Stimulated activated CD4-positive, alpha-beta T cell treated with anti-CD3 and anti-CD28 coated beads, Interleukin-2, amount 100 ng/mL, for 48 hours (primary cell): ENCODE results near the gene TXNDC2.

Experiments used
- DNase-seq, 2 donors: peaks; one replicate each; pipeline ENCODE4 v3.0.0-alpha.2; 2020

Gene TXNDC2

GRCh38 chr18:9861157-9861556 lies 24.6 kb upstream of the TXNDC2 start:
- DNase-seq, result no peak

GRCh38 chr18:9861933-9862332 lies 23.8 kb upstream of the TXNDC2 start:
- peak in 1 of 2 donors; percentile 7 for DNase-seq

DNA sequence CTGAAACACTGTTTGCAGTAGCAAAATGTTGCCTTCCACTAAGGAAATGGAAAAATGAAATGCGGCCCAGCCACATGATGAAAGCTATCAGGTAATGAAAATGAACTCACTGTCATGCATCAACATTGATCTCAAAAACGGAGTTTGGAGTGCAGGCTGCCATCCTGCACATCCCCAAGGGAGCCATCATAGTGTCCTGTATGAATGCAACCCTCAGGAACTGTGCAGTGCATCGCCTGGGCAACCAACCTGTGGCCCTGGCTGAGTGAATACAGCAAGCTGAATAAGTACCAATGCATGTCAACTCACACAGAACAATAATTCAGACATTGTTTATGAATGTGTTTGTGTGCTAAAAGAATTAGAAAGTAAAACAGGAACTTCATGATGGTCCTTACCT lies 23.1 kb upstream of the TXNDC2 start:
- no peak for DNase-seq

DNA sequence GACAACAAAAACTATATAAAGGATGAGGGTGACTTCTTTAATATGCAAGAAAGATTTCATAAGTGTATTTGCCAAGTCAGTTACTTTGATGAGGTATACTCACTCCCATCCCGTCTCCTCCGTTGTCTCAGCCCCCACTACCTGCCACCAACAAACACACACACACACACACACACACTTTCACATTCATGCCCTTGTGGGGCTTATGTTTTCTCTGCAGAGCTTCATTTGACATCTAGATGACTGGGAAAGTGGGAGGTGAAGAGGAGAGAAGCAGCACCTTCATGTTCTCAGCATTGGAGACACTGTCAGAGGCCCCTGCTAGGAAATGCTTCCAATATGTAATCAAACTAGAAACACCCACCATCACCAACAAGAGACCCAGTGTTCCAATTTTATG lies 22.5 kb upstream of the TXNDC2 start:
- DNase-seq, result no peak

- no peak for DNase-seq
Measured at GRCh38 chr18:9865764-9866490, 19.8 kb upstream of the TXNDC2 start.

DNA sequence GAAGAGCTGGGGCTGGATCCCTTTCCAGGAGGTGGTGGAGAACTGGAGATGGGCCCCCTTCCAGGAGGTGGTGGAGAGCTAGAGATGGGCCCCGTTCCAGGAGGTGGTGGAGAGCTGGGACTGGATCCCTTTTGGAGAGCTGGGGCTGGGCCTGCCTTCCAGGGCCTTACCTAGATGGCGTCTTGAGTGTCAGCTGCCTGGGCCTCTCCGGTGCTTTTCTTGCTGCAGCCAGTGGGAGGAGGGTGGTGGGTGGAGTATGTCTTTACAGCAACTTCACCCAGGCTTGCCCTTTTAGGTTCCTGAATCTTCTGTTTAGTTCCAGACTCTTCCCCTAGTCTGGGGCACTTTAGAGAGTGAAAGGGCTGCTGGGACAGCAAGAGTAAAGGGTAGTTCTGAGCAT lies 19.1 kb upstream of the TXNDC2 start:
- no peak for DNase-seq

- DNase-seq, result no peak
Measured at GRCh38 chr18:9867071-9867594, 18.6 kb upstream of the TXNDC2 start.

GRCh38 chr18:9868857-9869714 lies 16.7 kb upstream of the TXNDC2 start:
- no peak for DNase-seq

DNA sequence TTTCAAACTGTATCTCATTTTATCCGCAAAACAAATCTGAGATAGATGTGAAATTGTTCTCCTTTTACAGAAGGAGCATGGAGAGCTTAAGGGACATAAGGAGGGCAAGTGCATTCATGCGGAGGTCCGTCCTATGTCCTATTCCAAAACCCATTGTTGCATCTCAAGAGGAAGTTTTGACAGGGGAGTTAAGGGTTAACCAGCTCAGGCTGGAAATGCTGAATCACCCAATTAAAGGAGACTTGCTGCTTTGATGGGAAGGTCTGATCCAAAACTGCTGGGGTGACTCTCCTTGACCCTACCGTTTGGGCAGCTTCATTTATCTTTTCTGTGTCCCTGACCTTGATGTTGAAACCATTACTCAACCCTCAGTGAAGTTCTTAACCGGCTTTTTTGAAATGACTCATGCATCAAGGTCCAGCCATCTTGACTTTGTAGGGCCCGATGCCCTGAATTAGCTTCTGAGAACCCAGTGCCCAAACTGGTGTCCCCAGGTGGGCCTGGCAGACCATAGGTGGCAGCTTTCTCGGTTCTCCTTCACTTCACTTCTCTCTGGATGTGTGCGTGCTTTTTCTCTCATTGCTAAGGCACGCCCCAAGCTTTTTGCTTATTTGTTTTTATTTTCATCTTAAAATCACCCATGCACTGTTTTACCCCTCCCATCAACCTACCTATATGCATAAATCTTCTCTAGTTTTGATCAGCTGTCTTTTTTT lies 15.9 kb upstream of the TXNDC2 start:
- DNase-seq, result no peak

DNA sequence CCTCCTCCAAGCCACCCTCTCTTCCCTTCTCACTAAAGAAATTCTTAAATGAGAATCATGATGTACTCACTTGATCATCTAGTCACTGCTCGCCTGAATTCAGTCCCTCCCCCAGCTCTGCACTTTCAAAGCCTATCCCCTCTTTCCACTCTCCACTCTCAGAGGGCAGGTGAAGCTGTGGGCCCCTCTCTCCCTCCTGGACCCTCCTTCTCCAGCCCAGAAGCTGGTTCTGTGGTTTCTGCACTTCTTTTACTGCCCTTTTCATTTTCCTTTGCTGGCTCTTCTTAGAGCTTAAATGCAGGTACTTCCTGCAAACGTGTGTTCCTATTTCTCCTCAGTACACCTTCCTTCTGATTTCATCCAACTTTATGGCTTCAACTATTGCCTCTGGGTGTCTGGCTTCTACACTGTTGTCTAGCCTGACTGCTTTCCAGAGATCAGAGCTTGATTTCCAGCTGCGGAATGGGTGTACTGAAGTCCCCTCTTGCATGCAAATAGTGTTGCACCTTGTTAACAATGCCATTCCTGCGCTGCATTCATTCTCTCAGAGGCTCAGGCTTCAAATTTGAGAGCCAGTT lies 15.3 kb upstream of the TXNDC2 start:
- no peak for DNase-seq

DNA sequence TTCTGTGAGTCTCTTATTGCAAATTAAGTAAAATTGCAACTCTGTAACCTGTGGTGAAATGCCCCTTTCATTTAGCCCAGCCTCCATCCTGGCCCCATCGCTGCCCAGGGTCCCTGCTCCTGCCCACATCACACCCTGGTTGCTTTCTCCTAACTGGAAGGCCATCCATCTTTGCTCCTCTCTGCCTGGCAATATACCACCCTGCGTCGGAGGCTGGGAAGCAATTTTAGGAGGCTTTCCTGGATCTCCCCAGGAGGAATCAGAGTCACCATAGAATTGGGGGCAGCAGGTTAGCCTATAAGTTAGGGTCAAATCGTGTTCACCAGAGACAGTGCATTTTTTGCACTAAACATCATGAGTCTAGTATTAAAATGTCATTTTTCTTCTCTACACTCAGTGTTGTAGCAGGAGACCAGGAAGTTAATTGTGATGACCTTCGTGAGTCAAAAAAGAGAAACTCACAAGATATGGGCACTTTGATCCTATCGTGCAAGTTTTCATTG lies 14.5 kb upstream of the TXNDC2 start:
- no peak for DNase-seq

DNA sequence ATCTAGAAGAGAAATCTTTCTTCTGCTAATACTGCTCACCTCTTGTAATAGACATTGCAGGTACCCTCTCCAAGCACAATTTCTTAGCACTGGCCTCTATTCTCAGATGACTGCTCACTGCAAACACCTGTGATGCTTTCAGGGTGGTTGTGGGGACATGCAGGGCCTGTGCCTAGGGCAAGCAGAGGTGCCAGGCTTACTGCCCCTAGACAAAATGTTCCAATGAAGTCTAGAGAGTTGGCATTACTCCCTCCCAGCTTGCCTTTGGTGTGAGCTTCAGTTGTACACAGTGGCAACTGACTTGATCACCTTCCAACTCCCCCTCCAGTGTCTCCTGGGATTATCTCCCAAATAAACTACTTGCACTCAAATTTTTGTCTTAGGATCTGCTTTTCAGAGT lies 12.9 kb upstream of the TXNDC2 start:
- DNase-seq, result no peak

DNA sequence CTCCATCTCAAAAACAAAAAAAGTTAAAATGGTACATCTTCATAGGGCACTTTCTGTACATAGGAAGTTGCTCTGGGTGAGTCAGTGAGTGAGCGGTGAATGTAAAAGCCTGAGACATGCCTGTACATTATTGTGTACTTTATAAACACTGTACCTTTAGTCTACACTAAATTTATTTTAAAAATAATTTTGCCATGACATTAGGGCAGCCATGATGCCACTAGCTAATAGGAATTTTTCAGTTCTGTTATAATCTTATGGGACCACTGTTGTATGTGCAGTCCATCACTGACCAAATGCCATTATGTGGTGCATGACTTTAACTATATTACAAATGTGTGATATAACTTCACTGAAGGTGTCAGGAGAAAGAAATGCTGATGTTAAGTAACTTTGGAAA lies 11.0 kb upstream of the TXNDC2 start:
- no peak for DNase-seq

- no peak for DNase-seq
Measured at GRCh38 chr18:9876212-9876866, 9.4 kb upstream of the TXNDC2 start.

DNA sequence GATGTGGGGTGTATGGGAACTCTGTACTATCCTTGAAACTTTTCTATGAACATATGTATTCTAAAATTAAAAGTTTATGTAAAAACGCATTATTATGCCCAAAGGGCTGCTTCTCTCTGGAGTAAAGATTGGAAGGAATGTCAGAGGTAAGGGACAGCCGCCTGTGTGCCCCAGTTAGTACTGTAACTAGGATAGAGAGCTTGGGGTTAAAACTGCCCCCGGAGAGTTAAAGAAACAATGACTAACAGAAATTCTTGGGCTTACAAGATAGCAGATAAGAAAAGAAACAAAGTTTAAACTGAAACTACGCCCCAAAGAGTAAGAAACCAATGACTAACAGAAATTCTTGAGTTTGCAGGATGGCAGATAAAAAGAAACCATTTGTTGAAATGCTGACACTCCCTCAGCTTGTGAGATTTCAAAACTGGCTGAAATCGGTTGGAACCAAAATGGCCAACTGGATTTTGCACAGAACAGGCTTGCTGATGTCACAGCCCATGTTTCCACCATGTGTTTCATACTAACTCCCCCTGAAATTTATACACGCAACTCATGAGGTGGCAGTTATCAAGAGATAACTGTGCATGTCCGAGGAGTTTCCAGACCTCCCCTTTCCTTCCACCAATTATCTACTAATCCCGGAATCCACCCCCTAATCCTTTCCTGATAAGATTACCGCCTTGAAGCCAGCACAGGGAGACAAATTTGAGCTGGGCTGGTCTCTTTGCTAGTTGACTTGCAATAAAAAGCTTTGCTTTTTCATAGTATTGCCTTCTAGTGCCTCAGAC lies 8.7 kb upstream of the TXNDC2 start:
- no peak for DNase-seq

DNA sequence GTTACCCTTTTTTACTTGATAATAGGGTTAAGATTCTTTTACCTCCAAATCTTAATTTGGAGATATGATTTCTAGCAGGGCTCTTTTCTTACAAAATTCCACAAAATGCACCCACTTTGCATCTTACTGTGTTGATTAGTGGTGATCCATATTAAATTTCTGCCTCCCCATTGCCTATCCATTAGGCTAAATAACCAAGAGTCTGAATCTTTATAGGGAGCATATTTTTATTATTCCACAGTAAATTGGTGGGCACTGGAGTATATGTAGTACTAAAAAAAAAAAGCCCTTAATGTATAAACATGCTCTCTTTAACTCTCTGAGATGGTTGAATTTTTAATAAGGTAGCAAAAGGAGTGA lies 8.1 kb upstream of the TXNDC2 start:
- DNase-seq, result no peak

DNA sequence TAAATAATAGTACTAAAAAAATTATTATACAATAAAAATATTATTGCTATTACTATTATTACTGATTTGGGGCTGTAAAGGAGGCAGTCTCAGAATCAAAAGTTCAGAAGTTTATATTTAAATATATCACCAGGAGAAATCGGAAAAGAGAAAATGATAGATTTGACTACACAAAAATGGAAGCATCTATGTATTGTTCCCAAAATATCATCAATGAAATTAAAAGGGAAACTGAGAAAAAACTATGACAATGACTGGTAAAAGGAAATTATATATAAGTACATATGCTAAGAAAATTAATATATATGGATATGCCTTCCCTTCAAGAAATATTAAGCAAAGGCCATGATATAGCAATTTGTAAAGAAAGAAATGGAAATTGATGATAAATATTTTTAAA lies 7.7 kb upstream of the TXNDC2 start:
- no peak for DNase-seq

GRCh38 chr18:9878783-9879242 lies 7.0 kb upstream of the TXNDC2 start:
- no peak for DNase-seq

DNA sequence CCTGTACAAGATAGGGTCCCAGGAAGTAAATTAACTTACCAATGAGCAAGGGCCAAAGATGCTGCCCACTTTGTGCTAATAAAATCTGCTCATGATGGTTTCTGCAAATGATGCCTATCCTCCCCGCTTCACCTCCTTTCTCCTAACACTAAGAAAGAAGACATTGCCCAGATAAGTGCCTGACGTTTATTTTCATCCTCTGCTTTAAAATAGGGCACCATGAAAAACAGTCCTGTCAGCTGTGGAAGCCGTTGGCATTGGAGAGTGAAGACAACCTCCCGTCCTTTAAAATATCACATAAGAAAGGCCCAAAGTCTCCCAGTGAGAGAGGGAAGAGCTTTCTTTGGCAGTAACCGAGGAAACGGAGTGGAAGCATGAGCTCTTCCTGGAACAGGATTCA lies 1.7 kb upstream of the TXNDC2 start:
- DNase-seq, result no peak

DNA sequence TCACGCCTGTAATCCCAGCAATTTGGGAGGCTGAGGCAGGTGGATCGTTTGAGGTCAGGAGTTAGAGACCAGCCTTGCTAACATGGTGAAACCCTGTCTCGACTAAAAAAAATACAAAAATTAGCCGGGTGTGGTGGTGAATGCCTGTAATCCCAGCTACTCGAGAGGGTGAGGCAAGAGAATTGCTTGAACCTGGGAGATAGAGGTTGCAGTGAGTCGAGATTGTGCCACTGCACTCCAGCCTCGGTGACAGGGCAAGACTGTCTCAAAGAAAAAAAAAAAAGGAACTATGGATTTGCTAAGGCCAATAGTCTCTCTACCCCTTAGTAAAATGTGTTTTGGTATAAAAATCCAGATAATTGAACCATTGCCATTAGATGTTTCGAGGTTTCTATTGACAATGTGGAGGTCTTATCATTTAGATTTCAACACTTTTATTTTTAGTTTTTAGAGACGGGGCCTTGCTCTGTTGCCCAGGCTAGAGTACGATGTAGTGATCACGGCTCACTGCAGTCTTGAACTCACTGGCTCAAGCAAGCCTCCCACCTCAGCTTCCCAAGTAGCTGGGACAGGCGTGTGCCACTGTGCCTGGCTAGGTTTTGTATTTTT lies 1.1 kb upstream of the TXNDC2 start:
- DNase-seq, result no peak

GRCh38 chr18:9886005-9886348 lies 204 bp downstream of the TXNDC2 start:
- no peak for DNase-seq
